CD14-positive monocyte (primary cell): Measurements from ENCODE around the gene POSTN. TPM values are rescaled to one million over a fixed set of nuclear protein-coding genes. Genes with fewer than 3 reads are reported as not detected.

Source experiments
- DNase-seq, 3 donors: peaks; one replicate each; pipeline ENCODE4 v3.0.0-alpha.2; 2011 to 2022
- H2AFZ ChIP-seq: 2 replicates; pipeline ENCODE4 v1.6.0; 2012; ENCODE audit warnings: mild to moderate bottlenecking, low read depth, low read length, inconsistent platforms; ENCODE audit not compliant: insufficient read depth, poor library complexity, severe bottlenecking
- H3K27ac ChIP-seq, 2 donors: 1 replicate in 1 of 2; 2 replicates in 1 of 2; pipeline ENCODE4 v1.5.1; 2012 to 2013; ENCODE audit warnings: low read length in 2 of 2, control low read depth in 1 of 2, inconsistent platforms in 1 of 2, low read depth in 1 of 2, mild to moderate bottlenecking in 1 of 2
- H3K27me3 ChIP-seq, 2 donors: one replicate each; pipeline versions ENCODE4 v1.6.0 to v1.6.1; 2011 to 2013; ENCODE audit warnings: low read length in 2 of 2; ENCODE audit not compliant: control insufficient read depth in 2 of 2, insufficient read depth in 2 of 2
- H3K36me3 ChIP-seq, 2 donors: replicated peaks in 1 of 2; 1 replicate in 1 of 2; 2 replicates in 1 of 2; pipeline versions ENCODE4 v1.5.1 to v1.6.1; 2012 to 2013; ENCODE audit warnings: low read length in 2 of 2, control low read depth in 1 of 2, inconsistent platforms in 1 of 2, mild to moderate bottlenecking in 1 of 2; ENCODE audit not compliant: insufficient read depth in 2 of 2, control insufficient read depth in 1 of 2
- H3K4me1 ChIP-seq, 2 donors: 1 replicate in 1 of 2; 2 replicates in 1 of 2; pipeline versions ENCODE4 v1.5.1 to v1.6.1; 2012 to 2013; ENCODE audit warnings: low read length in 2 of 2, control low read depth in 1 of 2, inconsistent platforms in 1 of 2, mild to moderate bottlenecking in 1 of 2, moderate library complexity in 1 of 2; ENCODE audit not compliant: insufficient read depth in 2 of 2, control insufficient read depth in 1 of 2
- H3K4me2 ChIP-seq: replicated peaks from 2 replicates; pipeline ENCODE3; 2012; ENCODE audit warnings: low read length, moderate library complexity, mild to moderate bottlenecking; ENCODE audit not compliant: poor library complexity, severe bottlenecking; ENCODE audit errors: extremely low read depth
- H3K4me3 ChIP-seq, 3 experiments: fragments of 200-600 bp in 1 of 3; sonication (generic) in 1 of 3; replicated peaks in 1 of 3; 1 replicate in 2 of 3; 2 replicates in 1 of 3; pipeline ENCODE4 v1.5.1; 2011 to 2013; ENCODE audit warnings: low read length in 3 of 3, mild to moderate bottlenecking in 3 of 3, control low read depth in 2 of 3, low read depth in 2 of 3, inconsistent platforms in 1 of 3, moderate library complexity in 1 of 3
- H3K79me2 ChIP-seq: 2 replicates; pipeline ENCODE4 v1.6.0; 2012; ENCODE audit warnings: mild to moderate bottlenecking, control low read depth, inconsistent platforms, low read length, moderate library complexity; ENCODE audit not compliant: insufficient read depth
- H3K9ac ChIP-seq: 2 replicates; pipeline ENCODE4 v1.6.0; 2017; ENCODE audit warnings: low read length, mild to moderate bottlenecking; ENCODE audit not compliant: insufficient read depth, poor library complexity, severe bottlenecking
- H3K9me3 ChIP-seq, 2 donors: replicated peaks in 1 of 2; 1 replicate in 1 of 2; 2 replicates in 1 of 2; pipeline versions ENCODE4 v1.5.1 to v1.6.1; 2012 to 2013; ENCODE audit warnings: low read length in 2 of 2, control low read depth in 1 of 2; ENCODE audit not compliant: control insufficient read depth in 1 of 2, insufficient read depth in 1 of 2
- H4K20me1 ChIP-seq: 2 replicates; pipeline ENCODE4 v1.6.0; 2012; ENCODE audit warnings: mild to moderate bottlenecking, low read length, control low read depth, moderate library complexity; ENCODE audit not compliant: insufficient read depth
- H3K27ac Mint-ChIP-seq, 7 donors: one replicate each; pipeline ENCODE4 v1.8.0; 2020; ENCODE audit warnings: mild to moderate bottlenecking in 7 of 7, mixed read lengths in 7 of 7, moderate library complexity in 6 of 7, inconsistent platforms in 2 of 7
- H3K27me3 Mint-ChIP-seq, 3 donors: one replicate each; pipeline ENCODE4 v1.8.0; 2021 to 2022; ENCODE audit warnings: low read depth in 3 of 3, mild to moderate bottlenecking in 3 of 3, mixed read lengths in 3 of 3, moderate library complexity in 3 of 3, inconsistent platforms in 1 of 3
- H3K36me3 Mint-ChIP-seq, 2 donors: one replicate each; pipeline ENCODE4 v1.8.0; 2020; ENCODE audit warnings: mixed read lengths in 2 of 2, inconsistent platforms in 1 of 2, mild to moderate bottlenecking in 1 of 2
- H3K4me1 Mint-ChIP-seq: one replicate; pipeline ENCODE4 v1.8.0; 2020; ENCODE audit warnings: mild to moderate bottlenecking, mixed read lengths
- H3K4me3 Mint-ChIP-seq, 2 donors: one replicate each; pipeline ENCODE4 v1.8.0; 2020; ENCODE audit warnings: mild to moderate bottlenecking in 2 of 2, mixed read lengths in 2 of 2, moderate library complexity in 1 of 2
- H3K9me3 Mint-ChIP-seq, 7 donors: one replicate each; pipeline ENCODE4 v1.8.0; 2020 to 2022; ENCODE audit warnings: mixed read lengths in 7 of 7, mild to moderate bottlenecking in 6 of 7, moderate library complexity in 6 of 7, inconsistent platforms in 2 of 7
- CTCF ChIP-seq: fragments of 200-600 bp; IDR thresholded peaks from one replicate; pipeline ENCODE4 v1.8.0; 2022; ENCODE audit warnings: antibody characterized with exemption, mild to moderate bottlenecking
- WGBS: methylation state at CpG from one replicate; pipeline ENCODE4 v1.1.5; 2013; ENCODE audit warnings: missing lambda C conversion rate; ENCODE audit not compliant: insufficient coverage; 5-methylcytosine and 5-hydroxymethylcytosine counted together
- intact Hi-C, 2 donors: fragments of 100-400 bp; cut with micrococcal nuclease; formaldehyde crosslinking; loops; one replicate each; pipeline versions ENCODE4 v1.15.0 to v1.15.1; 2023
- polyA plus RNA-seq, 3 donors: library from polyadenylated mRNA; depleted of rRNA in 1 of 3; unstranded in 2 of 3; stranded (reverse) in 1 of 3; fragments of 300-500 nt in 2 of 3; fragments of >200 nt in 1 of 3; fragmentation: Illumina TruSeq in 2 of 3; gene quantifications; 1 replicate in 2 of 3; 2 replicates in 1 of 3; pipeline ENCODE4 v1.2.3, GENCODE V29; 2012 to 2021

POSTN gene
- polyA plus RNA-seq, 3 donors = not detected

- Histone ChIP-seq H3K27ac (no peak overlapping the region), H3K79me2 (no peaks in the 10 kb centered on the region), H3K27me3 (no peaks in the 10 kb centered on the region), H3K9ac (no peak overlapping the region), H4K20me1 (no peaks in the 10 kb centered on the region), H3K4me1 (no peaks in the 10 kb centered on the region), H3K4me3 (no peak overlapping the region), H3K4me2 (no peak overlapping the region), H3K36me3 (no peaks in the 10 kb centered on the region), H2AFZ (no peak overlapping the region), H3K9me3 (no peaks in the 10 kb centered on the region)
- no peak for DNase-seq
- Mint-ChIP-seq H3K4me3 (no peak overlapping the region), H3K27me3 (peaks cover 0 to 5% (median 0%) of the 10 kb centered on the region in 3 donors), H3K27ac (no peak overlapping the region), H3K9me3 (peaks cover 0 to 10% (median 2%) of the 10 kb centered on the region in 7 donors), H3K4me1 (no peaks in the 10 kb centered on the region), H3K36me3 (no peaks in the 10 kb centered on the region)
- no CpG with 5 or more reads among the region's 3 CpGs for WGBS
- intact Hi-C loops = no loop called here
- no peak for TF ChIP-seq CTCF
These were observed 48.0 kb upstream of the POSTN start for GRCh38 chr13:37646531-37646930.

GRCh38 chr13:37645181-37645740 is 46.7 kb upstream of the POSTN start:
- TF ChIP-seq CTCF = no peak
- H3K27me3 Mint-ChIP-seq = peaks cover 0 to 5% (median 0%) of the 10 kb centered on the region in 3 donors

More at GRCh38 chr13:37645181-37645740, 46.7 kb upstream of the POSTN start:
- Mint-ChIP-seq H3K4me3 (no peak overlapping the region), H3K9me3 (peaks cover 0 to 10% (median 2%) of the 10 kb centered on the region in 7 donors), H3K36me3 (no peaks in the 10 kb centered on the region), H3K4me1 (no peaks in the 10 kb centered on the region), H3K27ac (no peak overlapping the region)
- H3K9me3 ChIP-seq = no peaks in the 10 kb centered on the region
- no peak overlapping the region for H3K4me2 ChIP-seq
- no peaks in the 10 kb centered on the region for H4K20me1 ChIP-seq
- H3K36me3 ChIP-seq = no peaks in the 10 kb centered on the region
- H3K4me3 ChIP-seq = no peak overlapping the region
- no peaks in the 10 kb centered on the region for H3K27me3 ChIP-seq
- intact Hi-C loops = no loop called here
- DNase-seq = no peak
- no peak overlapping the region for H3K27ac ChIP-seq
- H3K4me1 ChIP-seq = no peaks in the 10 kb centered on the region
- H3K79me2 ChIP-seq = no peaks in the 10 kb centered on the region
- 47% methylated on average over 7 of the region's 7 CpGs for WGBS
- no peak overlapping the region for H2AFZ ChIP-seq
- no peak overlapping the region for H3K9ac ChIP-seq
